Prostate gland (tissue), 2 donors: ENCODE data around the gene SIGLEC10.

ENCODE experiments used
- CTCF ChIP-seq, 4 experiments: fragments of 200-600 bp in 2 of 4; fragments of 450-650 bp in 2 of 4; sonication (generic) in 2 of 4; IDR thresholded peaks; 1 replicate in 3 of 4; 2 replicates in 1 of 4; pipeline ENCODE4 v1.5.1; 2016 to 2019; ENCODE audit warnings: antibody characterized with exemption in 4 of 4, mild to moderate bottlenecking in 2 of 4, moderate library complexity in 2 of 4
- POLR2A ChIP-seq: fragments of 450-650 bp; IDR thresholded peaks from one replicate; pipeline ENCODE4 v1.6.1; 2016; ENCODE audit warnings: antibody characterized with exemption, mild to moderate bottlenecking
- POLR2AphosphoS5 ChIP-seq: sonication (generic); formaldehyde crosslinking; IDR thresholded peaks from one replicate; pipeline ENCODE4 v1.6.1; 2017; ENCODE audit warnings: antibody characterized with exemption

- TF ChIP-seq CTCF (IDR thresholded peaks at IDR 0.05) (no peak), POLR2AphosphoS5 (no peak), POLR2A (no peak)
Measured at GRCh38 chr19:51458051-51458645, 40.7 kb upstream of the SIGLEC10 start, which contains the start of gene SIGLEC8.
